DOHH2 (cell line): ENCODE data around the gene ABHD12B.

Experiments used
- H3F3A ChIP-seq: fragments of 200-600 bp; sonication (generic), shearing (Covaris generic); 2 replicates; pipeline ENCODE4 v1.6.0; 2016; ENCODE audit warnings: antibody characterized with exemption, mild to moderate bottlenecking; ENCODE audit not compliant: control insufficient read depth, insufficient read depth
- H3K27ac ChIP-seq: fragments of 200-600 bp; sonication (generic); 2 replicates; pipeline ENCODE4 v1.5.1; 2014; ENCODE audit warnings: low read depth, mild to moderate bottlenecking, low read length, moderate library complexity
- H3K27me3 ChIP-seq: fragments of 200-600 bp; sonication (generic); 2 replicates; pipeline ENCODE4 v1.6.1; 2014; ENCODE audit warnings: mild to moderate bottlenecking, low read length, mixed read lengths; ENCODE audit not compliant: control insufficient read depth
- H3K36me3 ChIP-seq: fragments of 200-600 bp; sonication (generic); 2 replicates; pipeline ENCODE4 v1.6.1; 2014; ENCODE audit warnings: mild to moderate bottlenecking, low read length, moderate library complexity, mixed read lengths; ENCODE audit not compliant: control insufficient read depth
- H3K4me1 ChIP-seq: fragments of 200-600 bp; sonication (generic); 2 replicates; pipeline ENCODE4 v1.6.1; 2014; ENCODE audit warnings: mild to moderate bottlenecking, low read length, mixed read lengths; ENCODE audit not compliant: control insufficient read depth
- H3K4me2 ChIP-seq: fragments of 200-600 bp; sonication (generic); 2 replicates; pipeline ENCODE4 v1.6.0; 2014; ENCODE audit warnings: mild to moderate bottlenecking, low read length, moderate library complexity
- H3K4me3 ChIP-seq: fragments of 200-600 bp; sonication (generic); 2 replicates; pipeline ENCODE4 v1.5.1; 2014; ENCODE audit warnings: mild to moderate bottlenecking, low read length, mixed read lengths
- H3K79me2 ChIP-seq: fragments of 200-600 bp; sonication (generic); 2 replicates; pipeline ENCODE4 v1.6.1; 2014; ENCODE audit warnings: mild to moderate bottlenecking, low read length, mixed read lengths; ENCODE audit not compliant: control insufficient read depth
- H3K9me2 ChIP-seq: fragments of 200-600 bp; sonication (generic); replicated peaks from 2 replicates; pipeline ENCODE4 v1.6.1; 2014; ENCODE audit warnings: mild to moderate bottlenecking, low read length, mixed read lengths; ENCODE audit not compliant: control insufficient read depth
- H3K9me3 ChIP-seq: fragments of 200-600 bp; sonication (generic); 2 replicates; pipeline ENCODE4 v1.6.1; 2014; ENCODE audit warnings: antibody characterized with exemption, low read length, mixed read lengths; ENCODE audit not compliant: control insufficient read depth, insufficient read depth
- H4K20me1 ChIP-seq: fragments of 200-600 bp; sonication (generic); 2 replicates; pipeline ENCODE4 v1.6.0; 2014; ENCODE audit warnings: low read depth, mild to moderate bottlenecking, antibody characterized with exemption, low read length, moderate library complexity; ENCODE audit not compliant: control insufficient read depth, insufficient read depth
- CTCF ChIP-seq: fragments of 200-600 bp; sonication (generic); IDR thresholded peaks from one replicate; pipeline ENCODE4 v1.5.1; 2014; ENCODE audit warnings: antibody characterized with exemption, mild to moderate bottlenecking, low read depth, low read length; ENCODE audit not compliant: poor library complexity, severe bottlenecking
- EZH2phosphoT487 ChIP-seq: fragments of 200-600 bp; sonication (generic); IDR thresholded peaks from 2 replicates; pipeline ENCODE4 v1.6.1; 2017; ENCODE audit warnings: borderline replicate concordance, mild to moderate bottlenecking, antibody characterized with exemption, low read length, moderate library complexity, mixed read lengths

The ABHD12B gene

GRCh38 chr14:50932592-50933495 is 61.0 kb downstream of the ABHD12B start:
- no peak overlapping the region for H3K4me3 ChIP-seq
- peaks cover 5% of the 10 kb centered on the region; the same call in 1 of the 2 replicates for H3K4me1 ChIP-seq
- H4K20me1 ChIP-seq: no peaks in the 10 kb centered on the region
- no peaks in the 10 kb centered on the region for H3K9me2 ChIP-seq
- H3K27ac ChIP-seq: no peak overlapping the region
- no peak for TF ChIP-seq EZH2phosphoT487
- TF ChIP-seq CTCF: no peak
- H3K79me2 ChIP-seq: no peaks in the 10 kb centered on the region
- no peaks in the 10 kb centered on the region for H3F3A ChIP-seq
- no peaks in the 10 kb centered on the region for H3K27me3 ChIP-seq
- H3K9me3 ChIP-seq: no peaks in the 10 kb centered on the region
- H3K36me3 ChIP-seq: no peaks in the 10 kb centered on the region
- no peak overlapping the region for H3K4me2 ChIP-seq

- Histone ChIP-seq H3K9me3 (no peaks in the 10 kb centered on the region), H3K79me2 (no peaks in the 10 kb centered on the region), H3K9me2 (no peaks in the 10 kb centered on the region), H3K4me1 (no peaks in the 10 kb centered on the region), H3F3A (no peaks in the 10 kb centered on the region), H4K20me1 (no peaks in the 10 kb centered on the region), H3K36me3 (no peaks in the 10 kb centered on the region), H3K4me2 (no peak overlapping the region), H3K27me3 (no peaks in the 10 kb centered on the region), H3K27ac (no peak overlapping the region), H3K4me3 (no peak overlapping the region)
- TF ChIP-seq EZH2phosphoT487: no peak
- no peak for TF ChIP-seq CTCF
Observed at GRCh38 chr14:50935126-50936015, 63.5 kb downstream of the ABHD12B start.

GRCh38 chr14:50936016-50936340 is 64.1 kb downstream of the ABHD12B start:
- no peaks in the 10 kb centered on the region for H3K9me2 ChIP-seq
- no peaks in the 10 kb centered on the region for H3K4me1 ChIP-seq
- no peaks in the 10 kb centered on the region for H3K27me3 ChIP-seq
- H3K4me2 ChIP-seq: no peak overlapping the region
- TF ChIP-seq EZH2phosphoT487: no peak
- no peak for TF ChIP-seq CTCF
- H3K4me3 ChIP-seq: no peak overlapping the region
- no peaks in the 10 kb centered on the region for H3F3A ChIP-seq
- no peaks in the 10 kb centered on the region for H3K9me3 ChIP-seq
- H4K20me1 ChIP-seq: no peaks in the 10 kb centered on the region
- no peaks in the 10 kb centered on the region for H3K36me3 ChIP-seq
- H3K27ac ChIP-seq: no peak overlapping the region
- H3K79me2 ChIP-seq: no peaks in the 10 kb centered on the region
